GM23338 (cell line): ENCODE results near the gene ADPGK. TPM values are rescaled to one million over a fixed set of nuclear protein-coding genes. Genes with fewer than 3 reads are reported as not detected.

Experiments used
- ATAC-seq: fragments of 200-7000 bp; cut with Tn5 transposase; 3 replicates; pipeline ENCODE4 v1.9.1; 2020
- DNase-seq: peaks from one replicate; pipeline ENCODE4 v3.0.0-alpha.2; 2015; ENCODE audit warnings: low spot score
- H2AFZ ChIP-seq: fragments of 200-600 bp; sonication (generic); 2 replicates; pipeline ENCODE4 v1.8.0; 2016; ENCODE audit warnings: antibody characterized with exemption, mild to moderate bottlenecking, moderate library complexity
- H3F3A ChIP-seq: fragments of 200-600 bp; sonication (generic); replicated peaks from 2 replicates; pipeline ENCODE4 v1.8.0; 2017; ENCODE audit warnings: antibody characterized with exemption, mixed run types, low read depth
- H3K27ac ChIP-seq: fragments of 200-600 bp; sonication (generic); 2 replicates; pipeline ENCODE4 v1.6.1; 2016; ENCODE audit warnings: low read depth
- H3K27me3 ChIP-seq: fragments of 200-600 bp; sonication (generic); 2 replicates; pipeline ENCODE4 v1.8.0; 2016; ENCODE audit warnings: mild to moderate bottlenecking, mixed run types, moderate library complexity; ENCODE audit not compliant: insufficient read depth
- H3K36me3 ChIP-seq: fragments of 200-600 bp; sonication (generic); 2 replicates; pipeline ENCODE4 v1.8.0; 2016; ENCODE audit warnings: mild to moderate bottlenecking; ENCODE audit not compliant: insufficient read depth
- H3K4me1 ChIP-seq: fragments of 200-600 bp; sonication (generic); 2 replicates; pipeline ENCODE4 v1.8.0; 2016; ENCODE audit warnings: mild to moderate bottlenecking, moderate library complexity; ENCODE audit not compliant: insufficient read depth
- H3K4me2 ChIP-seq: fragments of 200-600 bp; sonication (generic); 2 replicates; pipeline ENCODE4 v1.7.1; 2017; ENCODE audit warnings: mixed run types
- H3K4me3 ChIP-seq: fragments of 200-600 bp; sonication (generic); 2 replicates; pipeline ENCODE4 v1.6.1; 2016; ENCODE audit warnings: mixed run types
- H3K79me2 ChIP-seq: fragments of 200-600 bp; sonication (generic); replicated peaks from 2 replicates; pipeline ENCODE4 v1.8.0; 2017; ENCODE audit warnings: mild to moderate bottlenecking; ENCODE audit not compliant: insufficient read depth
- H3K9me2 ChIP-seq: fragments of 200-600 bp; sonication (generic); 2 replicates; pipeline ENCODE4 v1.8.0; 2017; ENCODE audit not compliant: insufficient read depth
- H4K20me1 ChIP-seq: fragments of 200-600 bp; sonication (generic); replicated peaks from 2 replicates; pipeline ENCODE4 v1.8.0; 2017; ENCODE audit warnings: mild to moderate bottlenecking; ENCODE audit not compliant: insufficient read depth
- H3K27ac Mint-ChIP-seq: 2 replicates; pipeline ENCODE4 v1.8.0; 2020; ENCODE audit warnings: inconsistent platforms, mild to moderate bottlenecking, moderate library complexity, mixed read lengths
- H3K27me3 Mint-ChIP-seq: 3 replicates; pipeline ENCODE4 v1.8.0; 2022; ENCODE audit warnings: low read depth, mild to moderate bottlenecking, moderate library complexity, mixed read lengths, inconsistent platforms; ENCODE audit not compliant: insufficient read depth, poor library complexity
- H3K36me3 Mint-ChIP-seq: 3 replicates; pipeline ENCODE4 v1.8.0; 2021; ENCODE audit warnings: low read depth, mild to moderate bottlenecking, inconsistent platforms, moderate library complexity, mixed read lengths
- H3K4me1 Mint-ChIP-seq: 3 replicates; pipeline ENCODE4 v1.8.0; 2020; ENCODE audit warnings: mild to moderate bottlenecking, inconsistent platforms, mixed read lengths
- H3K4me3 Mint-ChIP-seq: 3 replicates; pipeline ENCODE4 v1.8.0; 2021; ENCODE audit warnings: moderate library complexity, mild to moderate bottlenecking, inconsistent platforms, mixed read lengths
- H3K9me3 Mint-ChIP-seq: 3 replicates; pipeline ENCODE4 v1.8.0; 2020; ENCODE audit warnings: moderate library complexity, mild to moderate bottlenecking, inconsistent platforms, mixed read lengths
- CREB1 ChIP-seq: fragments of 250-450 bp; sonication (Bioruptor Pico); IDR thresholded peaks from 2 replicates; pipeline ENCODE4 v1.5.0; 2020; ENCODE audit warnings: low read depth, mild to moderate bottlenecking, moderate library complexity
- EZH2phosphoT487 ChIP-seq: fragments of 200-600 bp; sonication (generic); IDR thresholded peaks from one replicate; pipeline ENCODE4 v1.8.1; 2018; ENCODE audit warnings: antibody characterized with exemption; ENCODE audit not compliant: unreplicated experiment
- JUNB ChIP-seq: IDR thresholded peaks from one replicate; pipeline ENCODE4 v1.6.1; 2016; ENCODE audit warnings: antibody characterized with exemption; ENCODE audit not compliant: unreplicated experiment
- NANOG ChIP-seq: IDR thresholded peaks from 2 replicates; pipeline ENCODE4 v1.6.1; 2016; ENCODE audit warnings: antibody characterized with exemption, borderline replicate concordance
- POLR2AphosphoS5 ChIP-seq: IDR thresholded peaks from 2 replicates; pipeline ENCODE4 v1.6.1; 2016; ENCODE audit warnings: antibody characterized with exemption, low read depth
- STAT1 ChIP-seq: IDR thresholded peaks from one replicate; pipeline ENCODE4 v1.6.1; 2016; ENCODE audit warnings: antibody characterized with exemption; ENCODE audit not compliant: unreplicated experiment
- ZNF114 ChIP-seq: fragments of 250-450 bp; sonication (Bioruptor Pico); IDR thresholded peaks from 2 replicates; pipeline ENCODE4 v1.5.0; 2020; ENCODE audit warnings: mild to moderate bottlenecking, moderate library complexity
- polyA plus RNA-seq: library from polyadenylated mRNA; unstranded; fragments of >200 nt; fragmentation: Nextera tagmentation; extraction: Ambion mirVana; gene quantifications from 2 replicates; pipeline ENCODE4 v1.2.1, GENCODE V29; 2016
- total RNA-seq: library from RNA; depleted of rRNA; stranded (reverse); fragments of >200 nt; shearing (Covaris generic); gene quantifications from 2 replicates; pipeline ENCODE4 v1.2.3, GENCODE V29; 2014
- TF ChIP-seq, protein P1 (sequence below): IDR thresholded peaks from 2 replicates; pipeline ENCODE4 v1.6.1; 2016; ENCODE audit warnings: antibody characterized with exemption
- TF ChIP-seq, protein P2 (sequence below): fragments of 250-450 bp; sonication (Bioruptor Pico); IDR thresholded peaks from 2 replicates; pipeline ENCODE4 v1.5.0; 2020; ENCODE audit warnings: mild to moderate bottlenecking, moderate library complexity
- TF ChIP-seq, protein P3 (sequence below), 2 experiments: fragments of 200-600 bp in 1 of 2; sonication (generic) in 1 of 2; conservative IDR thresholded peaks; 2 replicates each; pipeline versions ENCODE4 v1.5.1 to v1.6.1; 2016 to 2017; ENCODE audit warnings: antibody characterized with exemption in 2 of 2, low read depth in 2 of 2, mild to moderate bottlenecking in 2 of 2, moderate library complexity in 1 of 2
- TF ChIP-seq, protein P4 (sequence below): IDR thresholded peaks from one replicate; pipeline ENCODE4 v1.6.1; 2018; ENCODE audit warnings: antibody characterized with exemption; ENCODE audit not compliant: unreplicated experiment

ADPGK gene
- total and polyA plus RNA-seq, 2 experiments from 2014 or later, result 21.5 to 57.0 TPM

DNA sequence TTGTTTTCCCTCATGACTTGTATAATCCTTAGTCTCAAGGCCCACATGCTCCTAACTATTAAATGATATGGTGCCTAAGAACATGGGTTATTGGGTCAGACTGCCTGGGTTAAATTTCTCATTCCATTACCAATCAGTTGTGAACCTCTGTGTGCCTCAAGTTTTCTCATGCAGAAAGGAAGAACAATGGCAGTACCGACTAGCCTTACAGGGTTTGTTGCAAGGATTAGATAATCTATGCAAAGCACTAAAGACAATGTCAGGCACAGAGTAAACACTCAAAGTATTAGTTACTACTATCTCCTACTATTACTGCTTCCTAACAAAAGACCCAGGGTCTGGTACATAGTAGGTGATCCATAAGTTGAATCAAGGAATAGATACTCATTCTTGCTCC, 12.2 kb downstream of the ADPGK start:
- DNase-seq, result no peak
- Histone ChIP-seq H3K36me3 (peaks cover 26% of the 10 kb centered on the region), H3K79me2 (peaks cover 29% of the 10 kb centered on the region), H3K4me2 (no peak overlapping the region), H4K20me1 (peaks cover 21% of the 10 kb centered on the region; the same call in 1 of the 2 replicates), H3K27me3 (no peaks in the 10 kb centered on the region), H3K4me1 (no peaks in the 10 kb centered on the region), H3K9me2 (no peaks in the 10 kb centered on the region), H3K27ac (no peak overlapping the region), H3K4me3 (no peak overlapping the region), H3F3A (no peaks in the 10 kb centered on the region), H2AFZ (no peak overlapping the region)
- Mint-ChIP-seq H3K27me3 (peaks cover 2% of the 10 kb centered on the region), H3K36me3 (peaks cover 56% of the 10 kb centered on the region), H3K4me3 (no peak overlapping the region), H3K9me3 (peaks cover 20% of the 10 kb centered on the region; the same call in 2 of the 3 replicates), H3K27ac (no peak overlapping the region), H3K4me1 (no peaks in the 10 kb centered on the region)
- TF ChIP-seq, protein P1, sequence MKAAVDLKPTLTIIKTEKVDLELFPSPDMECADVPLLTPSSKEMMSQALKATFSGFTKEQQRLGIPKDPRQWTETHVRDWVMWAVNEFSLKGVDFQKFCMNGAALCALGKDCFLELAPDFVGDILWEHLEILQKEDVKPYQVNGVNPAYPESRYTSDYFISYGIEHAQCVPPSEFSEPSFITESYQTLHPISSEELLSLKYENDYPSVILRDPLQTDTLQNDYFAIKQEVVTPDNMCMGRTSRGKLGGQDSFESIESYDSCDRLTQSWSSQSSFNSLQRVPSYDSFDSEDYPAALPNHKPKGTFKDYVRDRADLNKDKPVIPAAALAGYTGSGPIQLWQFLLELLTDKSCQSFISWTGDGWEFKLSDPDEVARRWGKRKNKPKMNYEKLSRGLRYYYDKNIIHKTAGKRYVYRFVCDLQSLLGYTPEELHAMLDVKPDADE, result no peak
- TF ChIP-seq NANOG, result no peak
- no peak for TF ChIP-seq POLR2AphosphoS5
- TF ChIP-seq ZNF114, result no peak
- TF ChIP-seq, protein P2, sequence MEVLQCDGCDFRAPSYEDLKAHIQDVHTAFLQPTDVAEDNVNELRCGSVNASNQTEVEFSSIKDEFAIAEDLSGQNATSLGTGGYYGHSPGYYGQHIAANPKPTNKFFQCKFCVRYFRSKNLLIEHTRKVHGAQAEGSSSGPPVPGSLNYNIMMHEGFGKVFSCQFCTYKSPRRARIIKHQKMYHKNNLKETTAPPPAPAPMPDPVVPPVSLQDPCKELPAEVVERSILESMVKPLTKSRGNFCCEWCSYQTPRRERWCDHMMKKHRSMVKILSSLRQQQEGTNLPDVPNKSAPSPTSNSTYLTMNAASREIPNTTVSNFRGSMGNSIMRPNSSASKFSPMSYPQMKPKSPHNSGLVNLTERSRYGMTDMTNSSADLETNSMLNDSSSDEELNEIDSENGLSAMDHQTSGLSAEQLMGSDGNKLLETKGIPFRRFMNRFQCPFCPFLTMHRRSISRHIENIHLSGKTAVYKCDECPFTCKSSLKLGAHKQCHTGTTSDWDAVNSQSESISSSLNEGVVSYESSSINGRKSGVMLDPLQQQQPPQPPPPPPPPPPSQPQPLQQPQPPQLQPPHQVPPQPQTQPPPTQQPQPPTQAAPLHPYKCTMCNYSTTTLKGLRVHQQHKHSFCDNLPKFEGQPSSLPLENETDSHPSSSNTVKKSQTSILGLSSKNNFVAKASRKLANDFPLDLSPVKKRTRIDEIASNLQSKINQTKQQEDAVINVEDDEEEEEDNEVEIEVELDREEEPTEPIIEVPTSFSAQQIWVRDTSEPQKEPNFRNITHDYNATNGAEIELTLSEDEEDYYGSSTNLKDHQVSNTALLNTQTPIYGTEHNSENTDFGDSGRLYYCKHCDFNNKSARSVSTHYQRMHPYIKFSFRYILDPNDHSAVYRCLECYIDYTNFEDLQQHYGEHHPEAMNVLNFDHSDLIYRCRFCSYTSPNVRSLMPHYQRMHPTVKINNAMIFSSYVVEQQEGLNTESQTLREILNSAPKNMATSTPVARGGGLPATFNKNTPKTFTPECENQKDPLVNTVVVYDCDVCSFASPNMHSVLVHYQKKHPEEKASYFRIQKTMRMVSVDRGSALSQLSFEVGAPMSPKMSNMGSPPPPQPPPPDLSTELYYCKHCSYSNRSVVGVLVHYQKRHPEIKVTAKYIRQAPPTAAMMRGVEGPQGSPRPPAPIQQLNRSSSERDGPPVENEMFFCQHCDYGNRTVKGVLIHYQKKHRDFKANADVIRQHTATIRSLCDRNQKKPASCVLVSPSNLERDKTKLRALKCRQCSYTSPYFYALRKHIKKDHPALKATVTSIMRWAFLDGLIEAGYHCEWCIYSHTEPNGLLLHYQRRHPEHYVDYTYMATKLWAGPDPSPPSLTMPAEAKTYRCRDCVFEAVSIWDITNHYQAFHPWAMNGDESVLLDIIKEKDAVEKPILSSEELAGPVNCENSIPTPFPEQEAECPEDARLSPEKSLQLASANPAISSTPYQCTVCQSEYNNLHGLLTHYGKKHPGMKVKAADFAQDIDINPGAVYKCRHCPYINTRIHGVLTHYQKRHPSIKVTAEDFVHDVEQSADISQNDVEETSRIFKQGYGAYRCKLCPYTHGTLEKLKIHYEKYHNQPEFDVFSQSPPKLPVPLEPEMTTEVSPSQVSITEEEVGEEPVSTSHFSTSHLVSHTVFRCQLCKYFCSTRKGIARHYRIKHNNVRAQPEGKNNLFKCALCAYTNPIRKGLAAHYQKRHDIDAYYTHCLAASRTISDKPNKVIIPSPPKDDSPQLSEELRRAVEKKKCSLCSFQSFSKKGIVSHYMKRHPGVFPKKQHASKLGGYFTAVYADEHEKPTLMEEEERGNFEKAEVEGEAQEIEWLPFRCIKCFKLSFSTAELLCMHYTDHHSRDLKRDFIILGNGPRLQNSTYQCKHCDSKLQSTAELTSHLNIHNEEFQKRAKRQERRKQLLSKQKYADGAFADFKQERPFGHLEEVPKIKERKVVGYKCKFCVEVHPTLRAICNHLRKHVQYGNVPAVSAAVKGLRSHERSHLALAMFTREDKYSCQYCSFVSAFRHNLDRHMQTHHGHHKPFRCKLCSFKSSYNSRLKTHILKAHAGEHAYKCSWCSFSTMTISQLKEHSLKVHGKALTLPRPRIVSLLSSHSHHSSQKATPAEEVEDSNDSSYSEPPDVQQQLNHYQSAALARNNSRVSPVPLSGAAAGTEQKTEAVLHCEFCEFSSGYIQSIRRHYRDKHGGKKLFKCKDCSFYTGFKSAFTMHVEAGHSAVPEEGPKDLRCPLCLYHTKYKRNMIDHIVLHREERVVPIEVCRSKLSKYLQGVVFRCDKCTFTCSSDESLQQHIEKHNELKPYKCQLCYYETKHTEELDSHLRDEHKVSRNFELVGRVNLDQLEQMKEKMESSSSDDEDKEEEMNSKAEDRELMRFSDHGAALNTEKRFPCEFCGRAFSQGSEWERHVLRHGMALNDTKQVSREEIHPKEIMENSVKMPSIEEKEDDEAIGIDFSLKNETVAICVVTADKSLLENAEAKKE (CRISPR knock-in tag), result no peak
- TF ChIP-seq JUNB, result no peak
- TF ChIP-seq, protein P3, sequence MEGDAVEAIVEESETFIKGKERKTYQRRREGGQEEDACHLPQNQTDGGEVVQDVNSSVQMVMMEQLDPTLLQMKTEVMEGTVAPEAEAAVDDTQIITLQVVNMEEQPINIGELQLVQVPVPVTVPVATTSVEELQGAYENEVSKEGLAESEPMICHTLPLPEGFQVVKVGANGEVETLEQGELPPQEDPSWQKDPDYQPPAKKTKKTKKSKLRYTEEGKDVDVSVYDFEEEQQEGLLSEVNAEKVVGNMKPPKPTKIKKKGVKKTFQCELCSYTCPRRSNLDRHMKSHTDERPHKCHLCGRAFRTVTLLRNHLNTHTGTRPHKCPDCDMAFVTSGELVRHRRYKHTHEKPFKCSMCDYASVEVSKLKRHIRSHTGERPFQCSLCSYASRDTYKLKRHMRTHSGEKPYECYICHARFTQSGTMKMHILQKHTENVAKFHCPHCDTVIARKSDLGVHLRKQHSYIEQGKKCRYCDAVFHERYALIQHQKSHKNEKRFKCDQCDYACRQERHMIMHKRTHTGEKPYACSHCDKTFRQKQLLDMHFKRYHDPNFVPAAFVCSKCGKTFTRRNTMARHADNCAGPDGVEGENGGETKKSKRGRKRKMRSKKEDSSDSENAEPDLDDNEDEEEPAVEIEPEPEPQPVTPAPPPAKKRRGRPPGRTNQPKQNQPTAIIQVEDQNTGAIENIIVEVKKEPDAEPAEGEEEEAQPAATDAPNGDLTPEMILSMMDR (conservative IDR thresholded peaks at IDR 0.05; ENCODE audit: low read depth in 2 of 2), result no peak
- no peak for TF ChIP-seq STAT1
- TF ChIP-seq, protein P4, sequence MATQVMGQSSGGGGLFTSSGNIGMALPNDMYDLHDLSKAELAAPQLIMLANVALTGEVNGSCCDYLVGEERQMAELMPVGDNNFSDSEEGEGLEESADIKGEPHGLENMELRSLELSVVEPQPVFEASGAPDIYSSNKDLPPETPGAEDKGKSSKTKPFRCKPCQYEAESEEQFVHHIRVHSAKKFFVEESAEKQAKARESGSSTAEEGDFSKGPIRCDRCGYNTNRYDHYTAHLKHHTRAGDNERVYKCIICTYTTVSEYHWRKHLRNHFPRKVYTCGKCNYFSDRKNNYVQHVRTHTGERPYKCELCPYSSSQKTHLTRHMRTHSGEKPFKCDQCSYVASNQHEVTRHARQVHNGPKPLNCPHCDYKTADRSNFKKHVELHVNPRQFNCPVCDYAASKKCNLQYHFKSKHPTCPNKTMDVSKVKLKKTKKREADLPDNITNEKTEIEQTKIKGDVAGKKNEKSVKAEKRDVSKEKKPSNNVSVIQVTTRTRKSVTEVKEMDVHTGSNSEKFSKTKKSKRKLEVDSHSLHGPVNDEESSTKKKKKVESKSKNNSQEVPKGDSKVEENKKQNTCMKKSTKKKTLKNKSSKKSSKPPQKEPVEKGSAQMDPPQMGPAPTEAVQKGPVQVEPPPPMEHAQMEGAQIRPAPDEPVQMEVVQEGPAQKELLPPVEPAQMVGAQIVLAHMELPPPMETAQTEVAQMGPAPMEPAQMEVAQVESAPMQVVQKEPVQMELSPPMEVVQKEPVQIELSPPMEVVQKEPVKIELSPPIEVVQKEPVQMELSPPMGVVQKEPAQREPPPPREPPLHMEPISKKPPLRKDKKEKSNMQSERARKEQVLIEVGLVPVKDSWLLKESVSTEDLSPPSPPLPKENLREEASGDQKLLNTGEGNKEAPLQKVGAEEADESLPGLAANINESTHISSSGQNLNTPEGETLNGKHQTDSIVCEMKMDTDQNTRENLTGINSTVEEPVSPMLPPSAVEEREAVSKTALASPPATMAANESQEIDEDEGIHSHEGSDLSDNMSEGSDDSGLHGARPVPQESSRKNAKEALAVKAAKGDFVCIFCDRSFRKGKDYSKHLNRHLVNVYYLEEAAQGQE, result no peak
- TF ChIP-seq EZH2phosphoT487, result no peak
- no peak for TF ChIP-seq CREB1 (CRISPR knock-in tag)
- ATAC-seq, result no peak
